Fibroblast of pulmonary artery (primary cell): Measurements from ENCODE around the gene SERPINI1.

ENCODE experiments used
- DNase-seq: peaks from one replicate; pipeline ENCODE4 v3.0.0-alpha.2; 2010; ENCODE audit warnings: low read depth
- H3K4me3 ChIP-seq: replicated peaks from 2 replicates; pipeline ENCODE4 v1.5.1; 2011; ENCODE audit warnings: low read depth, mild to moderate bottlenecking, control low read depth, low read length, moderate library complexity
- CTCF ChIP-seq: IDR thresholded peaks from 2 replicates; pipeline ENCODE4 v1.5.1; 2011; ENCODE audit warnings: mild to moderate bottlenecking, control low read depth, low read length, inconsistent platforms; ENCODE audit errors: missing control alignments

SERPINI1 gene

DNA sequence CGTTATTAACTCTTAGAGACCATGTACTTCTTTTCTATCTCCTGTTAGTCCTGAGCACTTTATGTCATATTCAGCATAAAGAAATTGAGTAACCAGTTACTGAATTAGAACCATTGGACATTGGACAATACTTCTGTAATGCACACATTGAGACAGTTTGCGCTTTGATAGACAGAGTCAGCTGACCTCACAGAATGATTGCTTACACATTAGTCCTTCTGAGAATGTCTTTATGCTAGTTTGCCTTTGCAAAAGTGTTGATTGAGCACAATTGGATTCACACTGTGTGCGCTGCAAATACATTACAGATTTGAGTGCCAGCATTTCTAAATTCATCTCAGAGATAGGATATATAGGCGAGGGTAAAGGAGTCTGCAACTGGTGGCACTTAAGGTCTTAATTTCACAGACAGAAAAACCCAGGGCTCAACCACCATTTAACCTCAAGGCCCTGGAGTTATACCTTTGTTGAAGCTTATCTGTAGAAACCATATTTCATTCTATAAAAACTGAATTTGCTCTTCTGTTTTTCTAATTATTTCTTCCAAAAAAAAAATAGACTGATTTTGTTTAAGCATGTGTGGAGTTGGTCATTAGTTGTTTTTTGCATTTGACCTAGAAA lies 3.8 kb downstream of the SERPINI1 start:
- DNase-seq: no peak
- TF ChIP-seq CTCF: no peak
- H3K4me3 ChIP-seq: no peak overlapping the region

DNA sequence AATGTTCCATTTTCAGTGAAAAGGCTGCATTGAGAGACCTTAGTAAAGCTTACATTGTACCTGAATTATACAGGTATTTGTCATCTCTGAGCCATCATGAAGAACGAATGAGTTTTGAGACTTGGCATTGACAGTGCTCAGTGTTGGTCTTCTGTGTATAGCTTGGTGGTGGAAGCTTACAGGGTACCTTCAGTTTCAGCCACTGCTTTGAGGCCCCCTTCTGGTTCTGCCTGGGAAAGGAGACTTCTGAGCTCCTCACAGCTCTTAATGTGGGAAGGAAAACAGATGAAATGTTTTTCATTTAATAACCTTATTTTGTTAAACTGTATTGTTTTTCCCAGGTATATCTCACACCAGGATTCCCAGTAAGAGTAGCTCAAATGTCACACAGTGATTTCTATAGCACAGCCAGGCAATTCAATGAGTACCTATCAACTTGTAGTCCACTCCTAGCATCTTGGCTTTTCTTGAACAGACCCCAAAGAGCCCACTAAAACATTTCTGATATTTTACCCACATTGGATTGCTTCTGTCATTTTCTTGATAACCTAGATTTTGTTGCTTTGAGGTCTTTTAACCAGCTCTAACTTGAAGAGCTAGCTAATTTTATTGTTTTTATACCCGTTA lies 5.6 kb downstream of the SERPINI1 start:
- peak; percentile 60 for DNase-seq

GRCh38 chr3:167742338-167742737 lies 6.8 kb downstream of the SERPINI1 start:
- no peak for TF ChIP-seq CTCF
- no peak overlapping the region for H3K4me3 ChIP-seq
- no peak for DNase-seq

More for the DNA sequence above, 5.6 kb downstream of the SERPINI1 start:
- TF ChIP-seq CTCF: peak; percentile 78
- no peak overlapping the region for H3K4me3 ChIP-seq

- TF ChIP-seq CTCF: no peak
- no peak overlapping the region for H3K4me3 ChIP-seq
- DNase-seq: no peak
Observed at GRCh38 chr3:167743799-167744198, 8.3 kb downstream of the SERPINI1 start.

DNA sequence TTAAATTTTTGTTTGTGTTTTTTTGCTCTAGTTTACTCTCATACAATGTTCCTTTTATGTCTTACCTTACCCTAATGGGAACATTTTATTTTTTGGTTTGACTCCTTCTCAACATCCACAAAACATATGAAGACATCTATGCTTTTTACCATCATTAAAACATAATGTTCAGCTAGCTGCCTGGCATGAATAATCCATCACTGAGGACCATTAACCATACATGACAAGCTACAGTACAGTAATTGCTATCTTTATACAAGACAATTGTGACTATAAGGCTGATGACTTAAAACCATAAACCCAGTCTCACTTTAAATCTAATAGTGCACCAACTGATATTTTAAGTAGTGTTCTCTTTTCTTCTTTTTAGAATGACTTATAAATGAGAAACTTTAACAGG lies 13.7 kb downstream of the SERPINI1 start:
- H3K4me3 ChIP-seq: no peak overlapping the region
- DNase-seq: no peak
- no peak for TF ChIP-seq CTCF

- DNase-seq: no peak
- H3K4me3 ChIP-seq: no peak overlapping the region
- no peak for TF ChIP-seq CTCF
Observed at GRCh38 chr3:167749728-167750127, 14.2 kb downstream of the SERPINI1 start.
